SJSA1 (cell line): Measurements from ENCODE around the gene ANTKMT. TPM values are rescaled to one million over a fixed set of nuclear protein-coding genes. Genes with fewer than 3 reads are reported as not detected.
"Not testable (repeated sequence)": the region's sequence is repeated elsewhere in the genome, so short reads cannot be mapped to it uniquely, and the experiment has no call there.

Source experiments
- DNase-seq, 2 experiments: peaks; one replicate each; pipeline ENCODE4 v3.0.0-alpha.2; 2015 to 2020; ENCODE audit warnings: low spot score in 2 of 2, low read depth in 1 of 2
- H3K27ac ChIP-seq: fragments of 250-450 bp; sonication (Bioruptor Pico); 2 replicates; pipeline ENCODE4 v1.5.1; 2020; ENCODE audit warnings: mild to moderate bottlenecking, moderate library complexity
- H3K27me3 ChIP-seq: fragments of 250-450 bp; sonication (Bioruptor Pico); replicated peaks from 2 replicates; pipeline ENCODE4 v1.5.1; 2020; ENCODE audit warnings: mild to moderate bottlenecking, moderate library complexity
- H3K36me3 ChIP-seq: fragments of 250-450 bp; sonication (Bioruptor Pico); 2 replicates; pipeline ENCODE4 v1.5.1; 2020; ENCODE audit warnings: mild to moderate bottlenecking
- H3K4me1 ChIP-seq: fragments of 250-450 bp; sonication (Bioruptor Pico); replicated peaks from 2 replicates; pipeline ENCODE4 v1.6.1; 2021; ENCODE audit warnings: mild to moderate bottlenecking
- H3K4me3 ChIP-seq: fragments of 250-450 bp; sonication (Bioruptor Pico); 2 replicates; pipeline ENCODE4 v1.5.1; 2020; ENCODE audit warnings: mild to moderate bottlenecking
- H3K9me3 ChIP-seq: fragments of 250-450 bp; sonication (Bioruptor Pico); replicated peaks from 2 replicates; pipeline ENCODE4 v1.5.1; 2020; ENCODE audit warnings: mild to moderate bottlenecking
- total RNA-seq: library from RNA; depleted of rRNA; stranded (reverse); fragments of >200 nt; shearing (Covaris generic); gene quantifications from 2 replicates; pipeline ENCODE4 v1.2.3, GENCODE V29; 2014

ANTKMT gene
- total RNA-seq, 1 experiment from 2014 or later, result 43.7 TPM

- no peaks in the 10 kb centered on the region for H3K27me3 ChIP-seq
- peaks cover 42% of the 10 kb centered on the region for H3K4me1 ChIP-seq
- no peaks in the 10 kb centered on the region; the same call in none of the 2 replicates for H3K9me3 ChIP-seq
- H3K36me3 ChIP-seq, result peaks cover 69% of the 10 kb centered on the region
- H3K4me3 ChIP-seq, result no peak overlapping the region
- H3K27ac ChIP-seq, result no peak overlapping the region
- peak; percentile 41 to 81 for DNase-seq
Observed at GRCh38 chr16:685967-686366, 35.0 kb upstream of the ANTKMT start.

- peaks cover 35% of the 10 kb centered on the region for H3K4me1 ChIP-seq
- no peak overlapping the region for H3K27ac ChIP-seq
- no peak for DNase-seq
- H3K36me3 ChIP-seq, result peaks cover 62% of the 10 kb centered on the region
- no peak overlapping the region for H3K4me3 ChIP-seq
- H3K9me3 ChIP-seq, result no peaks in the 10 kb centered on the region; the same call in none of the 2 replicates
- peaks cover 6% of the 10 kb centered on the region for H3K27me3 ChIP-seq
Observed at GRCh38 chr16:686459-687260, 34.3 kb upstream of the ANTKMT start.

GRCh38 chr16:687499-687898, 33.4 kb upstream of the ANTKMT start:
- Histone ChIP-seq H3K9me3 (no peaks in the 10 kb centered on the region; the same call in none of the 2 replicates), H3K27me3 (peaks cover 14% of the 10 kb centered on the region), H3K27ac (no peak overlapping the region), H3K4me1 (peaks cover 29% of the 10 kb centered on the region), H3K4me3 (no peak overlapping the region), H3K36me3 (peaks cover 54% of the 10 kb centered on the region)
- no peak for DNase-seq

GRCh38 chr16:689175-689897, 31.6 kb upstream of the ANTKMT start:
- DNase-seq, result no peak
- peak overlapping the region; percentile 36; the same call in 1 of the 2 replicates for H3K27ac ChIP-seq
- peaks cover 35% of the 10 kb centered on the region for H3K36me3 ChIP-seq
- peaks cover 17% of the 10 kb centered on the region for H3K4me1 ChIP-seq
- H3K9me3 ChIP-seq, result no peaks in the 10 kb centered on the region
- peak overlapping the region; percentile 71 for H3K4me3 ChIP-seq
- H3K27me3 ChIP-seq, result peaks cover 33% of the 10 kb centered on the region

GRCh38 chr16:691242-691641, 29.7 kb upstream of the ANTKMT start:
- not testable (repeated sequence) for DNase-seq
- H3K4me1 ChIP-seq, result peaks cover 14% of the 10 kb centered on the region

GRCh38 chr16:692356-693108, 28.4 kb upstream of the ANTKMT start:
- Histone ChIP-seq H3K27ac (no peak overlapping the region), H3K9me3 (no peaks in the 10 kb centered on the region), H3K27me3 (peaks cover 52% of the 10 kb centered on the region), H3K36me3 (peaks cover 6% of the 10 kb centered on the region; the same call in 1 of the 2 replicates), H3K4me3 (no peak overlapping the region), H3K4me1 (peaks cover 14% of the 10 kb centered on the region)
- no peak for DNase-seq

More at GRCh38 chr16:691242-691641, 29.7 kb upstream of the ANTKMT start:
- not testable (repeated sequence) for H3K4me3 ChIP-seq, H3K27ac ChIP-seq, H3K9me3 ChIP-seq
- H3K36me3 ChIP-seq, result peaks cover 19% of the 10 kb centered on the region
- H3K27me3 ChIP-seq, result peaks cover 50% of the 10 kb centered on the region

- H3K9me3 ChIP-seq, result no peaks in the 10 kb centered on the region
- DNase-seq, result no peak
- H3K4me3 ChIP-seq, result no peak overlapping the region
- H3K36me3 ChIP-seq, result no peaks in the 10 kb centered on the region
- H3K27ac ChIP-seq, result no peak overlapping the region
- H3K4me1 ChIP-seq, result peaks cover 14% of the 10 kb centered on the region
- H3K27me3 ChIP-seq, result peaks cover 56% of the 10 kb centered on the region
Observed at GRCh38 chr16:693364-693763, 27.6 kb upstream of the ANTKMT start.

GRCh38 chr16:693766-694165, 27.2 kb upstream of the ANTKMT start:
- Histone ChIP-seq H3K4me3 (no peak overlapping the region), H3K4me1 (peaks cover 14% of the 10 kb centered on the region), H3K9me3 (no peaks in the 10 kb centered on the region), H3K27me3 (peaks cover 59% of the 10 kb centered on the region), H3K36me3 (no peaks in the 10 kb centered on the region), H3K27ac (no peak overlapping the region)
- DNase-seq, result no peak

GRCh38 chr16:694187-694862, 26.6 kb upstream of the ANTKMT start:
- DNase-seq, result no peak
- Histone ChIP-seq H3K4me3 (no peak overlapping the region), H3K4me1 (peaks cover 8% of the 10 kb centered on the region), H3K9me3 (no peaks in the 10 kb centered on the region), H3K27me3 (peaks cover 64% of the 10 kb centered on the region), H3K27ac (no peak overlapping the region), H3K36me3 (no peaks in the 10 kb centered on the region)

- H3K27ac ChIP-seq, result no peak overlapping the region
- DNase-seq, result no peak
- no peaks in the 10 kb centered on the region for H3K36me3 ChIP-seq
- H3K27me3 ChIP-seq, result peaks cover 70% of the 10 kb centered on the region
- H3K4me1 ChIP-seq, result peaks cover 4% of the 10 kb centered on the region
- H3K9me3 ChIP-seq, result no peaks in the 10 kb centered on the region
- H3K4me3 ChIP-seq, result no peak overlapping the region
Observed at GRCh38 chr16:694863-695354, 26.0 kb upstream of the ANTKMT start.

GRCh38 chr16:695355-696089, 25.4 kb upstream of the ANTKMT start:
- DNase-seq, result no peak
- Histone ChIP-seq H3K27ac (no peak overlapping the region), H3K9me3 (no peaks in the 10 kb centered on the region), H3K4me1 (peaks cover 2% of the 10 kb centered on the region), H3K4me3 (no peak overlapping the region), H3K36me3 (no peaks in the 10 kb centered on the region), H3K27me3 (peaks cover 76% of the 10 kb centered on the region)

GRCh38 chr16:698911-699671, 21.9 kb upstream of the ANTKMT start:
- no peak for DNase-seq
- Histone ChIP-seq H3K36me3 (no peaks in the 10 kb centered on the region), H3K4me1 (no peaks in the 10 kb centered on the region; the same call in 1 of the 2 replicates), H3K27me3 (peaks cover 81% of the 10 kb centered on the region), H3K4me3 (no peak overlapping the region), H3K9me3 (no peaks in the 10 kb centered on the region), H3K27ac (no peak overlapping the region)
